A549 (cell line): ENCODE measurements around the gene MVP.

Experiments
- CHD2 ChIP-seq: fragments of 150-350 bp; IDR thresholded peaks from 2 replicates; pipeline ENCODE4 v1.6.1; 2014; ENCODE audit warnings: low read length; ENCODE audit not compliant: partially characterized antibody
- MAX ChIP-seq: IDR thresholded peaks from 2 replicates; pipeline ENCODE4 v1.6.1; 2012
- MYC ChIP-seq: IDR thresholded peaks from 2 replicates; pipeline ENCODE4 v1.6.1; 2012; ENCODE audit warnings: mild to moderate bottlenecking, inconsistent platforms, low read length, improper control_type of control experiment, borderline replicate concordance
- NPAS2 ChIP-seq: fragments of 250-450 bp; sonication (Bioruptor Pico); IDR thresholded peaks from 2 replicates; pipeline ENCODE4 v1.8.0; 2022; ENCODE audit warnings: mild to moderate bottlenecking, moderate library complexity, borderline replicate concordance
- RAD21 ChIP-seq, 2 experiments: fragments of >200 bp in 1 of 2; sonication (Bioruptor Twin) in 1 of 2; formaldehyde crosslinking in 1 of 2; IDR thresholded peaks in 1 of 2; conservative IDR thresholded peaks in 1 of 2; 2 replicates in 1 of 2; 3 replicates in 1 of 2; pipeline ENCODE4 v1.6.1; 2012 to 2018; ENCODE audit warnings: inconsistent platforms in 1 of 2

GRCh38 chr16:29881050-29881449 is 60.8 kb downstream of the MVP start:
- no peak for TF ChIP-seq MYC
- TF ChIP-seq MAX: no peak
- TF ChIP-seq NPAS2 (CRISPR knock-in tag): no peak
- TF ChIP-seq RAD21 (conservative IDR thresholded peaks at IDR 0.05 in 1 of 2, IDR thresholded peaks at IDR 0.05 in 1 of 2): no peak
- TF ChIP-seq CHD2: no peak
